Measurements from ENCODE around the gene SELENOH.
"Not testable (repeated sequence)": the region's sequence is repeated elsewhere in the genome, so short reads cannot be mapped to it uniquely, and the experiment has no call there.

The SELENOH gene

GRCh38 chr11:57741132-57742086 lies at the start of gene SELENOH:
SELENOH (plus strand) TSS chr11:57741491; CDS start chr11:57741596, 105 bp downstream.
- peak; percentile 98 for DNase-seq

- DNase-seq, result no peak
Observed at GRCh38 chr11:57698843-57699365, 42.4 kb upstream of the SELENOH start.

- DNase-seq, result no peak
Observed at GRCh38 chr11:57699813-57700212, 41.5 kb upstream of the SELENOH start.

GRCh38 chr11:57700425-57700824 lies 40.9 kb upstream of the SELENOH start:
- DNase-seq, result no peak

GRCh38 chr11:57703341-57703740 lies 38.0 kb upstream of the SELENOH start:
- no peak for DNase-seq

GRCh38 chr11:57704932-57705331 lies 36.4 kb upstream of the SELENOH start:
- DNase-seq, result no peak

- not testable (repeated sequence) for DNase-seq
Observed at GRCh38 chr11:57705432-57705831, 35.9 kb upstream of the SELENOH start.

GRCh38 chr11:57709802-57710367 lies 31.4 kb upstream of the SELENOH start:
- no peak for DNase-seq

- peak; percentile 84 for DNase-seq
Observed at GRCh38 chr11:57711414-57712255, 29.7 kb upstream of the SELENOH start, which contains the start of gene MED19. MED19 (minus strand) TSS chr11:57712215; CDS start chr11:57712179, 36 bp downstream.

GRCh38 chr11:57712256-57713150 lies 28.8 kb upstream of the SELENOH start, which contains the start of gene TMX2:
TMX2 (plus strand) TSS chr11:57712593; CDS start chr11:57712619, 26 bp downstream.
- peak; percentile 92 for DNase-seq

GRCh38 chr11:57713835-57714234 lies 27.5 kb upstream of the SELENOH start:
- DNase-seq, result no peak

- not testable (repeated sequence) for DNase-seq
Observed at GRCh38 chr11:57716726-57717125, 24.6 kb upstream of the SELENOH start.

- DNase-seq, result no peak
Observed at GRCh38 chr11:57727185-57727584, 14.1 kb upstream of the SELENOH start.

GRCh38 chr11:57728829-57729228 lies 12.5 kb upstream of the SELENOH start:
- DNase-seq, result no peak

- no peak for DNase-seq
Observed at GRCh38 chr11:57729479-57729878, 11.8 kb upstream of the SELENOH start.

- no peak for DNase-seq
Observed at GRCh38 chr11:57732661-57733060, 8.6 kb upstream of the SELENOH start.

GRCh38 chr11:57735619-57736298 lies 5.5 kb upstream of the SELENOH start:
- DNase-seq, result no peak

GRCh38 chr11:57742087-57742452 lies 779 bp downstream of the SELENOH start:
- no peak for DNase-seq

- DNase-seq, result no peak
Observed at GRCh38 chr11:57744357-57744756, 3.1 kb downstream of the SELENOH start.

GRCh38 chr11:57745206-57745605 lies 3.9 kb downstream of the SELENOH start:
- no peak for DNase-seq

- DNase-seq, result no peak
Observed at GRCh38 chr11:57746920-57747319, 5.6 kb downstream of the SELENOH start.

All from activated CD4-positive, alpha-beta T cell treated with anti-CD3 and anti-CD28 coated beads for 48 hours (primary cell).